ENCODE data around the gene CHURC1.

The CHURC1 gene

DNA sequence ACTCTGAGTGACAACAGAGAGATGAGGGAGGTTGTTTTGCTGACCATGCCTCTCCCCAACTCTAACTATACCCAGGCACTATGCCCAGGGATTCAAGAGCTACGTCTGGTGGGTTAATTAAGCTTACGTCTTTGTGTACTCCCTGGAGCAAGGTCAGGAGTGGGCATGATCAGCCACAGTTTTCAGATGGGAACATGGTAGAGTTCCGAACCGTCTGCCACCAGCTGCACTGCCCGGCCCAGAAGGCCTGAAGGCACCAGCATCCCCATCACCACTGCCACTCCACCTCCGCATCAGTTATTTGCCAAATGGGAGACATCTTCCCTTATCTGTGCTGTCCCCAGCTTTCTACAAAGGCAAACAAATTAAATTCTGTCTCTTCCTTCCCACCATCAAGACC is 39.4 kb downstream of the CHURC1 start:
- in situ Hi-C loops (cut with HindIII; ENCODE audit: low sequenced_read_pairs) = no loop called here

- in situ Hi-C loops (cut with HindIII; ENCODE audit: low sequenced_read_pairs) = no loop called here
Observed at GRCh38 chr14:64954491-64955240, 40.4 kb downstream of the CHURC1 start.

- in situ Hi-C loops (cut with HindIII; ENCODE audit: low sequenced_read_pairs) = no loop called here
Observed at GRCh38 chr14:64955297-64955696, 41.0 kb downstream of the CHURC1 start.

DNA sequence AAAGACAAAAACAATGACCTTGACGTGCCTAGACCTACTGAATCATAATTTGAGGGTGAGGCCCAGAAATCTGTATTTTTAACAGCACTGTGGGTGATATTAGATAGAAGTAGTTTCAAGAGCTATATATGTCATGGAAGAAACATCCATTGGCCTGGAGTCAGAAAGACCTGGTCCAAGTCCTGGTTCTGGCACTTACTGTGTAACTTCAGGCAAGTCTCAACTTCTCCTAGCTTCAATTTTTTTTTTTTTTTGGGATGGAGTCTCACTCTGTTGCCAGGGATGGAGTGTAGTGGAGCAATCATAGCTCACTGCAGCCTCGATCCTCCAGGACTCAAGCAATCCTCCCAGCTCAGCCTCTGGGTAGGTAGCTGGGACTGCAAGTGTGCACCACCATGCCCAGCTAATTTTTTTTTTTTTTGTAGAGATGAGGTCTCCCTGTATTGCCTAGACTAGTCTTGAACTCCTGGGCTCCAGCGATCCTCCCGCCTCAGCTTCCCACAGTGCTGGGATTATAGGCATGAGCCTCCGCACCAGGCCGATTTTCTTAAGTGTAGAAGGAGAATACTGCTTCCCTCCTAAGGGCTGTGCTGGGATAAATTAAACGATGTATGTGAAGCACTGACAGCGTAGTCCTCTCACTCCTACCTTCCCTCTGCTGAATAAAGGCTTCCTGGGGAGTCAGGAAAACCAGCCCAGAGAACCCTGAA is 42.6 kb downstream of the CHURC1 start:
- in situ Hi-C loops (cut with HindIII; ENCODE audit: low sequenced_read_pairs) = no loop called here

DNA sequence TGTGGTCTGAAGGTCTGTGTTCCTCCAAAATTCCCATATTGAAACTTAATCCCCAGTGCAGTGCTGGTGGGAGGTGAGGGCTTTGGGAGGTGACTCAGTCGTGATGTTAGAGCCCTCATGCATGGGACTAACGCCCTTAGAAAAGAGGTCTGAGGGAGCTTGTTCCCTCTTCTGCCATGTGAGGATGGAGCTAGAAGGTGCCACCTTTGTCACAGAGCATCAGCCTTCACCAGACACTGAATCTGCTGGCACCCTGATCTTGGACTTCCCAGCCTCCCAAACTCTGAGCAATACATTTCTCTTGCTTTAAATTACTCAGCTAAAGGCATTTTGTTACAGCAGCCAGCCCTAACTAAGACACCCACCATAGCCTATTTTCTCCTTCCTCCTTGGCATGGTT is 43.9 kb downstream of the CHURC1 start:
- in situ Hi-C loops (cut with HindIII; ENCODE audit: low sequenced_read_pairs) = no loop called here

DNA sequence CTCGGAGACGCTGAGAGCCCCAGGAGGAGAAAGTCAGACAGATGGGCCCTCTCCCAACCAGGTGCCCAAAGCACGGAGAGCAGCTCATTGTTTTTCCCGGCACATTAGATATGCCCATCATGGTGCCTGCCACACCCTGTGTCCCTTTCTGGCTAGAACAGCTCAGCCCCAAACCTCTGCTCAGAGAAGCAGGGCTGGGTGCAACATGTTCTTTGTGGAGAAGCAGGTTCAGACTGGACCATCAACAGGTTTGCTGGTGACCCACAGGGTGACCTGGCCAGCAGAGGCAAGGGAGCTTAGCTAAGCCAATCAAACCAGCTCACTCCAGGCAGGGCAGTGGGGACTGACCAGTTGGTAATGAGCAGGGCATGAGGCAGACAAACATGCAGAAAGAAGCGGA is 44.5 kb downstream of the CHURC1 start:
- in situ Hi-C loops (cut with HindIII; ENCODE audit: low sequenced_read_pairs) = no loop called here

DNA sequence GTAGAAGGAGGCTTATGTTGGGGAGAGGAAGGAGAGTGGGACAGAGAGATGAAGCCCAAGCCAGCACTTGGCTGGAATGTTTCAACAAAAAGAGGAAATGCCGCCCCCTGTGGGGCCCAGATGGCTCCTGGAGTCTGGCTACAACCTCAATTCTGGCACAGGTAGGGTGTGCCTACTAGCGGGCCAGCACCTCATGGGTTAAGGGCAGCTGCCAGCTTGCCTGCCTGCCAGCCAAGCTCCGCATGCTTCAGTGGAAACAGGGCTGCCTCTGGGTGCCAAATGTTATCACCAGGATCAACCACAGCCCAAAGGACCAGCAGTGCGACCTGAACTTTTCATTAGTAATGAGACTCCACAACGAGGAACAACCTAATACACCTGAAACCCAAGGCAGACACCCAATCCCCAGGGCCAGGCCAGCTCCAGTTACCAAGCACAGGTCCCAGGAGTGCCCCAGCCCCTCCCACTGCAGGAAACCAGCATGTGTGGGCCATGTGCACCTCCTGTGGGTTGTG is 46.6 kb downstream of the CHURC1 start:
- in situ Hi-C loops (cut with HindIII; ENCODE audit: low sequenced_read_pairs) = no loop called here

- in situ Hi-C loops (cut with HindIII; ENCODE audit: low sequenced_read_pairs) = no loop called here
Observed at GRCh38 chr14:64963611-64964010, 49.4 kb downstream of the CHURC1 start.

- in situ Hi-C loops (cut with HindIII; ENCODE audit: low sequenced_read_pairs) = no loop called here
Observed at GRCh38 chr14:64965356-64966000, 51.2 kb downstream of the CHURC1 start.

- in situ Hi-C loops (cut with HindIII; ENCODE audit: low sequenced_read_pairs) = no loop called here
Observed at GRCh38 chr14:64966976-64967375, 52.7 kb downstream of the CHURC1 start.

DNA sequence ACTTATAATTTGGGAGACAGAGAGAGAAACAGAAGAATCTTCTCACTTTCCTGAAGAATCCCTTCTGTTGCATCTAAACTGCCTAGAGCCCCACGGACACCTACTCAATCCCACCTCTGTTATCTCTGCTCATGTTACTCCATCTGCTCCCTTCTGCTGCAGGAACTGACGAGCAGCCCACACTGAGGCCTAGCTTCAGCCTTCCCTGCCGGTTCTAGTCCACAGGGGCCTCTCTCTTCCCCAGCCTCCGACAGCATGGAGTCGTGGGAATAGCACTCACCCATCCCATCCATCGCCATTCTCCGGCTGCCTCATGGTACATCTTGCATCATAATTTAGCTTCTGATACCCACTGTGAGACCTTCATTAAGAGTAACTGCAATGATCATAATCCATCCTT is 53.9 kb downstream of the CHURC1 start:
- in situ Hi-C loops (cut with HindIII; ENCODE audit: low sequenced_read_pairs) = no loop called here

DNA sequence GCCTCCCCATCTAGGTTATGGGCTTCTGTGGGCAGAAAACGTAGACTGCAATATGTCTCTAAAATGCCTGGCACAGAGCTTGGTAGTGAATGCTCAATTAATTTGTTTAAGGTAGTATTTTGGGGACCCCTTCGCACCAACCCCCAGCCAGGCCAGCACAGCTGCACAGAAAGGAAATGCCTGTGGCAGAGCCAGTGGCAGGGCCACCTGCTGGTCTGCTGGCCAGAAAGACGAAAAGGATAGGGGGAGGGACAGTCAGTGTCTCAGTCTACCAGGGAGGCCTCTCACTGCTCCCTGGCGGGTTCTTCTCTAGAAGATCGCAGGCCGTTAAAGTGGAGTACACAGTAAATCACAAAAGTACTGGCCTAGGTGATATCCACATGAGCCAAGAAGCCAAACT is 54.4 kb downstream of the CHURC1 start:
- in situ Hi-C loops (cut with HindIII; ENCODE audit: low sequenced_read_pairs) = no loop called here

DNA sequence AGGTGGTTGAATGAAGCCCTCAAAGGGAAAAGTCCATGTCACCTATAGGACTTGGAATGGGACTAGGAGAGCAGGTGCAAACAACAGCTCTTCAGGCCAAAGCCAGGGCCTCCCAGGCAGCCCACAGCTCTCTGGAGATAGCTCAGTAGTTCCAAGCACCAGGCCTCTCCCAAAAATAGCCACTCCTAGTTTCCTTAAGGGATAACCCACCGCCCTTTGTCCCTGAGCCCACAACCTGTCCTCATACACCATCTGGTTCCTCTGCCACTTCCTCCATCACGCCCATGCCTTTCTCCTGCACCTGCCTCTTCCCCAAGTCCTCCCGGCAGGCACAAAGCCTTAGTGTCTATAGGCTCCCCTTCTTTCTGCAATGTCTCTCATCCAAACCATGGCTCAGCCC is 55.8 kb downstream of the CHURC1 start:
- in situ Hi-C loops (cut with HindIII; ENCODE audit: low sequenced_read_pairs) = no loop called here

GRCh38 chr14:64970776-64971477 is 56.7 kb downstream of the CHURC1 start:
- in situ Hi-C loops (cut with HindIII; ENCODE audit: low sequenced_read_pairs) = no loop called here

DNA sequence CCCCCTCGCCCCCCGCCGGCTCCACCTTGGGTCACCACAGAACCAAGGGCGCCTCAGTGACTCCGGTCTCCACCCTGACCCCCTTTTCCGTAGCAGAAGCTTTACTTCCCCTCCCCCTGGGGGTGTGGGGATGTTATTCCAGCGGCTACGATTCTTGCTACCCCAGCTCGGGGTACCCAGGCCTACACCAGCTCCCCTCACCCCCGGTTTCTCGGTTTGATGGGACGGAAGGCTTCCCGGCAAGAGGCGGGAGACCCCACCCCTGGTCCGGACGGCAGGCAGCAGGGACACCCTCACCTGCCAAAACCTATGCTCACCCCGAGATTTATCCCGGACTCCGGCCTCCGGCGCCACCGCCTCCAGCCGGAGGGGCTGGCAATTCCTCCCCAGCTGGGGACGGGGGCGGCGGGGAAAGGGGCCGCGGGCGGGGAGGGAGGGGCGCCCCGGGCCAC is 57.3 kb downstream of the CHURC1 start:
- in situ Hi-C loops (cut with HindIII; ENCODE audit: low sequenced_read_pairs) = no loop called here

GRCh38 chr14:64971943-64972791 is 57.9 kb downstream of the CHURC1 start, which contains the start of gene RAB15:
RAB15 (minus strand) TSS chr14:64972336; CDS start chr14:64972076, 260 bp downstream.
- in situ Hi-C loops (cut with HindIII; ENCODE audit: low sequenced_read_pairs) = no loop called here

- in situ Hi-C loops (cut with HindIII; ENCODE audit: low sequenced_read_pairs) = no loop called here
Observed at GRCh38 chr14:64973026-64973442, 58.8 kb downstream of the CHURC1 start.

GRCh38 chr14:64973826-64974225 is 59.6 kb downstream of the CHURC1 start:
- in situ Hi-C loops (cut with HindIII; ENCODE audit: low sequenced_read_pairs) = no loop called here

DNA sequence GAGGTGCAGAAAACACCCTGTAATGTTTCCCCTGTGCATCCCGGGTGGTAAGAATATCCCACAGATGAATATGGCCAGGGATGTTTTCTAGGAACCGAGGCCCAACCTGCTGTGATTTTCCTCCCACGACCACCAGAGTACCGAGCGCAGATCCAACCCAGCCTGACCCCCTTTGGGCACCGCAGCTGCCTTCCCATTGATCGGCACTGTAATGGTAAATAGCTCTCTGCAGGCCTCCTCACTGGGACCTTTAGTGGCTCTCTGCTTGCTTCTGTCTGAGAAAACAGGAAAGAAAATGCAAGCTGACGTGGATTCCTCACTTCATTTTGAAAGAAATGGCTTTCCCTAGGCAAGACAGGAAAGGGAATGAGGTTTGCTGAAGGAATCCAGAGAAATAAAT is 60.3 kb downstream of the CHURC1 start:
- in situ Hi-C loops (cut with HindIII; ENCODE audit: low sequenced_read_pairs) = no loop called here
